WERI-Rb-1 (cell line): ENCODE measurements around the gene GRIK3.

ENCODE experiments used
- DNase-seq: peaks from one replicate; pipeline ENCODE4 v3.0.0-alpha.2; 2020
- H3K27ac ChIP-seq: fragments of 250-450 bp; sonication (Bioruptor Pico); 2 replicates; pipeline ENCODE4 v1.5.1; 2020; ENCODE audit warnings: mild to moderate bottlenecking, moderate library complexity
- H3K27me3 ChIP-seq: fragments of 250-450 bp; sonication (Bioruptor Pico); 2 replicates; pipeline ENCODE4 v1.5.1; 2021; ENCODE audit warnings: mild to moderate bottlenecking, low read depth, moderate library complexity; ENCODE audit not compliant: insufficient read depth, severe bottlenecking
- H3K36me3 ChIP-seq: fragments of 250-450 bp; sonication (Bioruptor Pico); 2 replicates; pipeline ENCODE4 v1.5.1; 2020; ENCODE audit warnings: mild to moderate bottlenecking, moderate library complexity
- H3K4me3 ChIP-seq: 2 replicates; pipeline ENCODE4 v1.5.1; 2011; ENCODE audit warnings: low read depth, mild to moderate bottlenecking, control low read depth, low read length
- H3K9me3 ChIP-seq: fragments of 250-450 bp; sonication (Bioruptor Pico); 2 replicates; pipeline ENCODE4 v1.5.1; 2021; ENCODE audit warnings: mild to moderate bottlenecking, moderate library complexity; ENCODE audit not compliant: severe bottlenecking
- TF ChIP-seq, protein P1 (sequence below): IDR thresholded peaks from 2 replicates; pipeline ENCODE4 v1.5.1; 2011; ENCODE audit warnings: low read depth, mild to moderate bottlenecking, control low read depth, inconsistent platforms, low read length

Gene GRIK3

DNA sequence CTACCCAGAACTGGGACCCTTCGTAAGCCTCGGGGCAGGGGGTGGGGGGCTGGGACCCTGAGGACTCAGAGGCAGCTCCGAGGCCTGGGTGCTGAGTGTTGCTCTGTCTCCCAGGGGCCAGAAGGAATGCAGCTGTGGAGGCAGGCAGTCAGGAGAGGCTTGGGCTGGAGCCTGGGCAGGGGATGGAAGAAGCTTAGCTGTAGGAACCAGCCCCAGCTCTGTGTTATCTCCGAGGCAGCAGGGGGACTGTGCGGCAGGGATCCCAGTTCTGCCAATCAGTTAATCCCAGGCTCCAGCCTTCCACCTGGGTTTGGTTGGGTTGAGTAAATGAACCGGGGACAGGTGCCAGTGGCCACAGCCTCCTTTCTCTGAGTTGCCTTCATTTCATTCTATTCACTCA is 8.2 kb upstream of the GRIK3 start:
- no peaks in the 10 kb centered on the region for H3K9me3 ChIP-seq
- H3K4me3 ChIP-seq: no peak overlapping the region
- peak; percentile 52 for DNase-seq
- no peaks in the 10 kb centered on the region for H3K27me3 ChIP-seq
- TF ChIP-seq, protein P1, sequence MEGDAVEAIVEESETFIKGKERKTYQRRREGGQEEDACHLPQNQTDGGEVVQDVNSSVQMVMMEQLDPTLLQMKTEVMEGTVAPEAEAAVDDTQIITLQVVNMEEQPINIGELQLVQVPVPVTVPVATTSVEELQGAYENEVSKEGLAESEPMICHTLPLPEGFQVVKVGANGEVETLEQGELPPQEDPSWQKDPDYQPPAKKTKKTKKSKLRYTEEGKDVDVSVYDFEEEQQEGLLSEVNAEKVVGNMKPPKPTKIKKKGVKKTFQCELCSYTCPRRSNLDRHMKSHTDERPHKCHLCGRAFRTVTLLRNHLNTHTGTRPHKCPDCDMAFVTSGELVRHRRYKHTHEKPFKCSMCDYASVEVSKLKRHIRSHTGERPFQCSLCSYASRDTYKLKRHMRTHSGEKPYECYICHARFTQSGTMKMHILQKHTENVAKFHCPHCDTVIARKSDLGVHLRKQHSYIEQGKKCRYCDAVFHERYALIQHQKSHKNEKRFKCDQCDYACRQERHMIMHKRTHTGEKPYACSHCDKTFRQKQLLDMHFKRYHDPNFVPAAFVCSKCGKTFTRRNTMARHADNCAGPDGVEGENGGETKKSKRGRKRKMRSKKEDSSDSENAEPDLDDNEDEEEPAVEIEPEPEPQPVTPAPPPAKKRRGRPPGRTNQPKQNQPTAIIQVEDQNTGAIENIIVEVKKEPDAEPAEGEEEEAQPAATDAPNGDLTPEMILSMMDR: no peak
- H3K36me3 ChIP-seq: no peaks in the 10 kb centered on the region
- H3K27ac ChIP-seq: no peak overlapping the region

GRCh38 chr1:37041483-37041882 is 7.2 kb upstream of the GRIK3 start:
- no peak for DNase-seq
- no peak overlapping the region for H3K4me3 ChIP-seq
- TF ChIP-seq, protein P1: no peak
- H3K36me3 ChIP-seq: no peaks in the 10 kb centered on the region
- H3K9me3 ChIP-seq: no peaks in the 10 kb centered on the region
- no peak overlapping the region for H3K27ac ChIP-seq
- no peaks in the 10 kb centered on the region for H3K27me3 ChIP-seq

GRCh38 chr1:37040773-37041172 is 6.5 kb upstream of the GRIK3 start:
- Histone ChIP-seq H3K4me3 (no peak overlapping the region), H3K36me3 (no peaks in the 10 kb centered on the region), H3K9me3 (no peaks in the 10 kb centered on the region), H3K27me3 (no peaks in the 10 kb centered on the region), H3K27ac (no peak overlapping the region)
- DNase-seq: no peak
- TF ChIP-seq, protein P1: no peak

GRCh38 chr1:37040261-37040660 is 5.9 kb upstream of the GRIK3 start:
- TF ChIP-seq, protein P1: no peak

DNA sequence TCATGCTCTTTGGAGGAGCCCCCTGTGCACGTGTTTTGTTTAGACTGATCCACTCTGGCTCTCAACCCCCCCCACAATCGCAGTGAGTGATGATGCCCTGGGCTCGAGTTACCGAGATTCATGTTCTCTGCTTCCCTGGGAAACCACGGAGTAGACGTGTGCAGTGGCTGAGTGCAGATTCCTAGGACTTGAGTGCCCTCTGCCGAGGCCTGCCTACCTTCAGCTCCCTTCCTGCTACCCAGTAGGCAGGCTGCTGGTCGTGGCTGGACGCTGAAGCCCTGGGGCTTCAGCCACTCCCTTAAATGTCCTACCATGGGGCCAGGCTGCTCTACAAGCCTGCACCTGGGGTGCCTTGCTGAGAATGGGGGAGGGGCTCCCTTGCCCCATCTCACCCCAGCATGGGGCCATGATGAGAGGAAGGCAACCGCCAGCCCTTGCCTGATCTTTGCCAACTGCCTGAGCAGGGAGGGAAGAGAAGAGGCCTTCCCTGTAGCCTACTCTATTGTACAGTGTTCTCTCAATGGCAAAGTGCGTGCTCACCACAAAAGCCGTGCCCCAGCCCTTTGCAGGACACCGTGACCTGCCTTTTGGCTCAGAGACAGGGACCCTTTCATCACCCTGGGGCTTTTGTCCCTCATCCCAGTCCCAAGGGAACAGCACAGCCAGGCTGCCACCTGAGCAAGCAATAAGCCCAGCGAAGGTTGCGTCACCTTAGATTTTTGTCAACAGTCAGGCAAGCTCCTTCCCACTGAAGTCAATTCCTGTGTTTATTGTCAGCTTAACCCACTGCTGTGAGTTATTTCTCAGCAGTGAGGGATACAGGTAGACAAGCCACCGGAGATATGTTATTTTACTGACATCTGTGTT is 4.1 kb upstream of the GRIK3 start:
- H3K27me3 ChIP-seq: no peaks in the 10 kb centered on the region
- TF ChIP-seq, protein P1: peak; percentile 82
- peak; percentile 78 for DNase-seq

More at GRCh38 chr1:37040261-37040660, 5.9 kb upstream of the GRIK3 start:
- H3K9me3 ChIP-seq: no peaks in the 10 kb centered on the region
- no peaks in the 10 kb centered on the region for H3K27me3 ChIP-seq
- H3K27ac ChIP-seq: no peak overlapping the region
- H3K36me3 ChIP-seq: no peaks in the 10 kb centered on the region
- H3K4me3 ChIP-seq: no peak overlapping the region
- DNase-seq: no peak

More for the DNA sequence above, 4.1 kb upstream of the GRIK3 start:
- Histone ChIP-seq H3K27ac (no peak overlapping the region), H3K4me3 (no peak overlapping the region), H3K9me3 (no peaks in the 10 kb centered on the region), H3K36me3 (no peaks in the 10 kb centered on the region)
